Liver (tissue), 9 donors: ENCODE measurements around the gene SLC25A39. TPM values are rescaled to one million over a fixed set of nuclear protein-coding genes. Genes with fewer than 3 reads are reported as not detected.
"Not testable (repeated sequence)": the region's sequence is repeated elsewhere in the genome, so short reads cannot be mapped to it uniquely, and the experiment has no call there.

Source experiments
- DNase-seq: peaks from one replicate; pipeline ENCODE4 v3.0.0-alpha.2; 2017; ENCODE audit warnings: low spot score
- H3K27ac ChIP-seq, 2 donors: one replicate each; pipeline ENCODE4 v1.7.0; 2013; ENCODE audit warnings: inconsistent platforms in 2 of 2, low read length in 2 of 2, control low read depth in 1 of 2, low read depth in 1 of 2, mild to moderate bottlenecking in 1 of 2
- H3K27me3 ChIP-seq, 4 donors: one replicate each; pipeline versions ENCODE4 v1.6.1 to v1.7.0; 2013; ENCODE audit warnings: low read length in 3 of 4, inconsistent platforms in 1 of 4, mild to moderate bottlenecking in 1 of 4, moderate library complexity in 1 of 4; ENCODE audit not compliant: control insufficient read depth in 4 of 4, insufficient read depth in 4 of 4
- H3K36me3 ChIP-seq, 4 donors: one replicate each; pipeline versions ENCODE4 v1.6.1 to v1.7.0; 2013; ENCODE audit warnings: low read length in 3 of 4, mild to moderate bottlenecking in 3 of 4, low read depth in 1 of 4, moderate library complexity in 1 of 4; ENCODE audit not compliant: control insufficient read depth in 4 of 4, insufficient read depth in 3 of 4
- H3K4me1 ChIP-seq, 4 donors: one replicate each; pipeline versions ENCODE4 v1.6.1 to v1.7.0; 2013; ENCODE audit warnings: low read length in 3 of 4, mild to moderate bottlenecking in 3 of 4, moderate library complexity in 1 of 4; ENCODE audit not compliant: control insufficient read depth in 4 of 4, insufficient read depth in 4 of 4
- H3K4me3 ChIP-seq, 3 donors: one replicate each; pipeline versions ENCODE4 v1.6.1 to v1.7.0; 2013; ENCODE audit warnings: low read length in 3 of 3, control low read depth in 1 of 3, low read depth in 1 of 3, mild to moderate bottlenecking in 1 of 3
- H3K9ac ChIP-seq, 2 donors: one replicate each; pipeline ENCODE4 v1.7.0; 2013; ENCODE audit warnings: low read length in 2 of 2, mild to moderate bottlenecking in 2 of 2, moderate library complexity in 2 of 2, control low read depth in 1 of 2, low read depth in 1 of 2
- H3K9me3 ChIP-seq, 4 donors: one replicate each; pipeline versions ENCODE4 v1.6.1 to v1.7.0; 2013; ENCODE audit warnings: low read length in 3 of 4; ENCODE audit not compliant: control insufficient read depth in 4 of 4
- EGR1 ChIP-seq, 2 donors: IDR thresholded peaks; 2 replicates each; pipeline ENCODE4 v1.6.1; 2016 to 2018; ENCODE audit warnings: antibody characterized with exemption in 2 of 2, low read depth in 2 of 2
- FOXA2 ChIP-seq: IDR thresholded peaks from 2 replicates; pipeline ENCODE4 v1.6.1; 2016; ENCODE audit warnings: antibody characterized with exemption
- HNF4A ChIP-seq, 2 donors: conservative IDR thresholded peaks; 2 replicates each; pipeline ENCODE4 v1.6.1; 2016; ENCODE audit warnings: antibody characterized with exemption in 2 of 2, mild to moderate bottlenecking in 2 of 2
- RAD21 ChIP-seq, 2 donors: IDR thresholded peaks; 2 replicates each; pipeline ENCODE4 v1.6.1; 2016; ENCODE audit warnings: antibody characterized with exemption in 2 of 2, mild to moderate bottlenecking in 2 of 2
- REST ChIP-seq: IDR thresholded peaks from 2 replicates; pipeline ENCODE4 v1.6.1; 2016; ENCODE audit warnings: antibody characterized with exemption, mild to moderate bottlenecking
- RXRA ChIP-seq, 2 donors: IDR thresholded peaks; 2 replicates each; pipeline ENCODE4 v1.6.1; 2017 to 2018; ENCODE audit warnings: antibody characterized with exemption in 2 of 2, mild to moderate bottlenecking in 1 of 2
- SP1 ChIP-seq: IDR thresholded peaks from 2 replicates; pipeline ENCODE4 v1.6.1; 2018; ENCODE audit warnings: antibody characterized with exemption, mild to moderate bottlenecking
- WGBS: extraction: QIAGEN DNeasy Blood & Tissue Kit; methylation state at CpG from one replicate; pipeline ENCODE4 v1.1.7; 2013; 5-methylcytosine and 5-hydroxymethylcytosine counted together
- polyA plus RNA-seq, 2 donors: library from polyadenylated mRNA; stranded (reverse) in 1 of 2; unstranded in 1 of 2; fragments of 200-250 nt in 1 of 2; fragments of >200 nt in 1 of 2; fragmentation: Nextera tagmentation in 1 of 2; extraction: Ambion mirVana in 1 of 2; gene quantifications; one replicate each; pipeline versions ENCODE4 v1.2.1 to v1.2.3, GENCODE V29; 2013 to 2015
- total RNA-seq, 2 donors: library from RNA; depleted of rRNA; stranded (reverse); fragments of >200 nt; gene quantifications; one replicate each; pipeline ENCODE4 v1.2.3, GENCODE V29; 2014
- donor health status: healthy.
- donor health status: healthy.
- donor health status: healthy.
- donor health status: healthy.
- donor health status: healthy.

SLC25A39 gene
- total RNA-seq (100 to 1,000 TPM in 1 of 2 donors, 10 to 100 TPM in 1; 62.0 to 395 TPM), polyA plus RNA-seq (10 to 100 TPM; 70.5 to 97.2 TPM)

- WGBS, result 1% methylated on average over 85 of the region's 85 CpGs
- DNase-seq, result peak; percentile 99
- Histone ChIP-seq H3K36me3 (peaks cover 2 to 23% (median 8%) of the 10 kb centered on the region in 4 donors), H3K4me1 (peaks cover 5 to 27% (median 12%) of the 10 kb centered on the region in 4 donors), H3K9ac (peak within 1 kb of the TSS; percentile 58 to 81), H3K27ac (peak within 1 kb of the TSS; percentile 76 to 80), H3K4me3 (peak within 1 kb of the TSS; percentile 76 to 92 (median 87)), H3K27me3 (no peaks in the 10 kb centered on the region), H3K9me3 (no peaks in the 10 kb centered on the region)
- peak in 1 of 2 donors; percentile 34 for TF ChIP-seq EGR1 (IDR thresholded peaks at IDR 0.05; ENCODE audit: low read depth in 2 of 2)
- peak in 1 of 2 donors; percentile 12 for TF ChIP-seq RAD21 (IDR thresholded peaks at IDR 0.05)
- TF ChIP-seq SP1, result peak; percentile 43
- TF ChIP-seq HNF4A (conservative IDR thresholded peaks at IDR 0.05), result no peak
- no peak for TF ChIP-seq REST
Measured at GRCh38 chr17:44324571-44325275, at the start of gene SLC25A39. Gene SLC25A39, minus strand, starts transcription at chr17:44324823. Its CDS starts 1,261 bp downstream, at chr17:44323562.

GRCh38 chr17:44372036-44372435 lies 47.4 kb upstream of the SLC25A39 start:
- Histone ChIP-seq H3K9ac (no peak overlapping the region), H3K36me3 (no peaks in the 10 kb centered on the region), H3K9me3 (no peaks in the 10 kb centered on the region), H3K4me3 (no peak overlapping the region), H3K27me3 (no peaks in the 10 kb centered on the region), H3K27ac (no peak overlapping the region), H3K4me1 (no peaks in the 10 kb centered on the region)
- TF ChIP-seq RXRA (IDR thresholded peaks at IDR 0.05), result no peak
- no peak for TF ChIP-seq FOXA2
- 77% methylated on average over 10 of the region's 10 CpGs for WGBS
- no peak for DNase-seq

GRCh38 chr17:44369414-44370023 lies 44.9 kb upstream of the SLC25A39 start:
- H3K36me3 ChIP-seq, H3K9me3 ChIP-seq, H3K4me1 ChIP-seq, H3K4me3 ChIP-seq, DNase-seq, H3K9ac ChIP-seq, H3K27me3 ChIP-seq, H3K27ac ChIP-seq: not testable (repeated sequence)
- 73% methylated on average over 17 of the region's 17 CpGs for WGBS

GRCh38 chr17:44368391-44369243 lies 44.0 kb upstream of the SLC25A39 start:
- DNase-seq, H3K27me3 ChIP-seq, H3K9ac ChIP-seq, H3K4me1 ChIP-seq, H3K9me3 ChIP-seq, H3K27ac ChIP-seq, H3K4me3 ChIP-seq, H3K36me3 ChIP-seq: not testable (repeated sequence)
- WGBS, result 94% methylated on average over 42 of the region's 42 CpGs
